H1 (cell line): ENCODE data around the gene PEAK3. TPM values are rescaled to one million over a fixed set of nuclear protein-coding genes. Genes with fewer than 3 reads are reported as not detected.

Experiments used
- CTCF ChIA-PET: fragments of 300-600 bp; sonication (Branson Sonifier 250); formaldehyde crosslinking; loops from one replicate; lab custom pipeline; 2021; ENCODE audit not compliant: partially characterized antibody; lab: Charles Lee
- POLR2A ChIA-PET: fragments of 300-600 bp; sonication (Branson Sonifier 250); formaldehyde crosslinking; loops from one replicate; lab custom pipeline; 2021; ENCODE audit warnings: inconsistent platforms; ENCODE audit not compliant: partially characterized antibody; lab: Charles Lee
- DNase-seq, 2 experiments: peaks; one replicate each; pipeline versions ENCODE4 v3.0.0 to v3.0.0-alpha.2; 2010 to 2022; ENCODE audit warnings: low spot score in 2 of 2, low read depth in 1 of 2, mixed read lengths in 1 of 2
- FAIRE-seq: peaks from 2 replicates; lab custom pipeline; 2011; peaks lifted over from hg19 to GRCh38; lab: Jason Lieb, UNC
- H2AFZ ChIP-seq: 2 replicates; pipeline ENCODE4 v1.8.1; 2012; ENCODE audit warnings: low read length, inconsistent platforms
- H2AK5ac ChIP-seq: 2 replicates; pipeline ENCODE4 v1.6.1; 2013; ENCODE audit warnings: low read depth, low read length
- H2BK120ac ChIP-seq: replicated peaks from 2 replicates; pipeline ENCODE3; 2013; ENCODE audit warnings: low read depth, low read length, inconsistent platforms
- H2BK12ac ChIP-seq: 2 replicates; pipeline ENCODE4 v1.6.1; 2013; ENCODE audit warnings: low read depth, low read length
- H2BK15ac ChIP-seq: 2 replicates; pipeline ENCODE4 v1.6.1; 2013; ENCODE audit warnings: low read length
- H2BK20ac ChIP-seq: 2 replicates; pipeline ENCODE4 v1.6.1; 2013; ENCODE audit warnings: low read length
- H2BK5ac ChIP-seq: 2 replicates; pipeline ENCODE4 v1.6.1; 2013; ENCODE audit warnings: low read depth, low read length
- H3K14ac ChIP-seq: 2 replicates; pipeline ENCODE4 v1.6.1; 2013; ENCODE audit warnings: inconsistent platforms; ENCODE audit not compliant: insufficient read length
- H3K18ac ChIP-seq: 2 replicates; pipeline ENCODE4 v1.6.1; 2013; ENCODE audit warnings: low read length; ENCODE audit errors: extremely low read depth
- H3K23ac ChIP-seq: 2 replicates; pipeline ENCODE4 v1.6.1; 2013; ENCODE audit warnings: inconsistent platforms; ENCODE audit not compliant: insufficient read length
- H3K23me2 ChIP-seq: 2 replicates; pipeline ENCODE4 v1.6.1; 2013; ENCODE audit warnings: low read depth, low read length
- H3K27ac ChIP-seq: 2 replicates; pipeline ENCODE4 v1.6.1; 2011; ENCODE audit warnings: low read depth, low read length, inconsistent platforms
- H3K27me3 ChIP-seq, 4 experiments: replicated peaks in 1 of 4; 1 replicate in 1 of 4; 2 replicates in 3 of 4; pipeline versions ENCODE4 v1.6.1 to v1.8.1; 2011 to 2013; ENCODE audit warnings: low read length in 3 of 4, mild to moderate bottlenecking in 3 of 4, inconsistent platforms in 2 of 4, mixed read lengths in 2 of 4, moderate library complexity in 1 of 4; ENCODE audit not compliant: control insufficient read depth in 3 of 4, insufficient read depth in 3 of 4; ENCODE audit errors: extremely low read depth in 1 of 4
- H3K36me3 ChIP-seq, 4 experiments: 2 replicates each; pipeline versions ENCODE4 v1.6.1 to v1.8.1; 2011 to 2013; ENCODE audit warnings: mild to moderate bottlenecking in 4 of 4, low read length in 3 of 4, moderate library complexity in 2 of 4, control low read depth in 1 of 4, inconsistent platforms in 1 of 4; ENCODE audit not compliant: insufficient read depth in 4 of 4, control insufficient read depth in 2 of 4
- H3K4ac ChIP-seq: replicated peaks from 2 replicates; pipeline ENCODE3; 2013; ENCODE audit warnings: low read length, low read depth, mixed read lengths, inconsistent platforms; ENCODE audit not compliant: insufficient read length
- H3K4me1 ChIP-seq, 4 experiments: replicated peaks in 1 of 4; 1 replicate in 1 of 4; 2 replicates in 3 of 4; pipeline versions ENCODE4 v1.6.1 to v1.8.1; 2011 to 2013; ENCODE audit warnings: low read length in 3 of 4, inconsistent platforms in 2 of 4, mixed read lengths in 1 of 4; ENCODE audit not compliant: insufficient read depth in 4 of 4, control insufficient read depth in 3 of 4
- H3K4me2 ChIP-seq, 2 experiments: 2 replicates each; pipeline versions ENCODE4 v1.6.1 to v1.8.1; 2011 to 2013; ENCODE audit warnings: low read depth in 2 of 2, low read length in 2 of 2, control low read depth in 1 of 2, inconsistent platforms in 1 of 2, mild to moderate bottlenecking in 1 of 2; ENCODE audit not compliant: insufficient read depth in 1 of 2
- H3K4me3 ChIP-seq, 4 experiments: fragments of 200-600, 300-600 bp in 1 of 4; sonication (generic), shearing (Covaris generic), sonication (Bioruptor Twin) in 1 of 4; 2 replicates each; pipeline versions ENCODE4 v1.5.1 to v1.8.1; 2011 to 2016; ENCODE audit warnings: low read length in 4 of 4, low read depth in 3 of 4, control low read depth in 2 of 4, inconsistent platforms in 2 of 4, mild to moderate bottlenecking in 2 of 4, mixed read lengths in 1 of 4, moderate library complexity in 1 of 4; ENCODE audit not compliant: insufficient read depth in 2 of 4; ENCODE audit errors: extremely low read depth in 1 of 4
- H3K56ac ChIP-seq: replicated peaks from 2 replicates; pipeline ENCODE3; 2013; ENCODE audit warnings: low read depth, mild to moderate bottlenecking, mixed read lengths, low read length, inconsistent platforms; ENCODE audit not compliant: insufficient read length
- H3K79me1 ChIP-seq: 2 replicates; pipeline ENCODE4 v1.6.1; 2013; ENCODE audit warnings: low read depth, low read length, control low read depth
- H3K79me2 ChIP-seq, 2 experiments: 2 replicates each; pipeline versions ENCODE4 v1.6.1 to v1.8.1; 2012 to 2013; ENCODE audit warnings: low read length in 2 of 2, mild to moderate bottlenecking in 2 of 2, inconsistent platforms in 1 of 2; ENCODE audit not compliant: insufficient read depth in 2 of 2, control insufficient read depth in 1 of 2
- H3K9ac ChIP-seq, 4 experiments: replicated peaks in 1 of 4; 1 replicate in 1 of 4; 2 replicates in 3 of 4; pipeline versions ENCODE4 v1.6.1 to v1.8.1; 2011 to 2013; ENCODE audit warnings: low read depth in 3 of 4, low read length in 3 of 4, control low read depth in 2 of 4, mild to moderate bottlenecking in 2 of 4, moderate library complexity in 2 of 4, inconsistent platforms in 1 of 4; ENCODE audit errors: extremely low read depth in 1 of 4
- H3K9me3 ChIP-seq, 2 experiments: 2 replicates each; pipeline versions ENCODE4 v1.6.1 to v1.8.1; 2012 to 2013; ENCODE audit warnings: mild to moderate bottlenecking in 2 of 2, moderate library complexity in 2 of 2, control low read depth in 1 of 2, inconsistent platforms in 1 of 2, low read depth in 1 of 2, low read length in 1 of 2, mixed read lengths in 1 of 2; ENCODE audit not compliant: insufficient read depth in 2 of 2
- H4K20me1 ChIP-seq, 2 experiments: replicated peaks in 1 of 2; 2 replicates each; pipeline versions ENCODE3 to v1.8.1; 2011 to 2013; ENCODE audit warnings: inconsistent platforms in 2 of 2, low read length in 2 of 2, mild to moderate bottlenecking in 1 of 2; ENCODE audit not compliant: insufficient read depth in 2 of 2, control insufficient read depth in 1 of 2
- H4K5ac ChIP-seq: 2 replicates; pipeline ENCODE4 v1.6.1; 2013; ENCODE audit warnings: low read length, low read depth, mixed read lengths, inconsistent platforms; ENCODE audit not compliant: insufficient read length
- H4K8ac ChIP-seq: 2 replicates; pipeline ENCODE4 v1.8.0; 2013; ENCODE audit warnings: mild to moderate bottlenecking, moderate library complexity, low read length, inconsistent platforms; ENCODE audit not compliant: insufficient read depth; ENCODE audit errors: extremely low read depth
- H4K91ac ChIP-seq: replicated peaks from 2 replicates; pipeline ENCODE3; 2013; ENCODE audit warnings: low read length, mixed read lengths, inconsistent platforms; ENCODE audit not compliant: insufficient read length
- ASH2L ChIP-seq: fragments of 200-600, 300-600 bp; sonication (generic); IDR thresholded peaks from one replicate; pipeline ENCODE4 v1.7.1; 2017; ENCODE audit warnings: low read length
- CBX5 ChIP-seq: fragments of 300-800, 300-1000 bp; sonication (generic); IDR thresholded peaks from 2 replicates; pipeline ENCODE4 v1.7.1; 2016; ENCODE audit warnings: antibody characterized with exemption, low read length, low read depth
- GTF2F1 ChIP-seq: IDR thresholded peaks from 2 replicates; pipeline ENCODE4 v1.6.1; 2012; ENCODE audit warnings: low read depth, low read length, improper control_type of control experiment, borderline replicate concordance
- JUN ChIP-seq: IDR thresholded peaks from 2 replicates; pipeline ENCODE4 v1.6.1; 2011; ENCODE audit warnings: low read depth, mild to moderate bottlenecking, improper control_type of control experiment, low read length
- RFX5 ChIP-seq: IDR thresholded peaks from 2 replicates; pipeline ENCODE4 v1.6.1; 2011; ENCODE audit warnings: low read depth, low read length, improper control_type of control experiment, borderline replicate concordance
- SIRT6 ChIP-seq: IDR thresholded peaks from one replicate; pipeline ENCODE4 v1.7.1; 2012; ENCODE audit warnings: low read length, inconsistent platforms
- TAF1 ChIP-seq: IDR thresholded peaks from 2 replicates; pipeline ENCODE4 v1.6.1; 2011; ENCODE audit warnings: mild to moderate bottlenecking, low read depth, low read length
- TCF12 ChIP-seq: IDR thresholded peaks from 2 replicates; pipeline ENCODE4 v1.6.1; 2011; ENCODE audit warnings: low read depth, mild to moderate bottlenecking, low read length
- WGBS, 2 experiments: shearing (Covaris generic) in 1 of 2; methylation state at CpG; one replicate each; pipeline versions ENCODE4 v1.1.6 to v1.1.7; 2013 to 2015; ENCODE audit warnings: low lambda C conversion rate in 2 of 2, mixed read lengths in 2 of 2, inconsistent platforms in 1 of 2, low coverage in 1 of 2, missing lambda C conversion rate in 1 of 2; ENCODE audit not compliant: insufficient replicate concordance in 2 of 2, insufficient coverage in 1 of 2, insufficient read length in 1 of 2; ENCODE audit errors: extremely low coverage in 1 of 2, missing lambda C conversion rate in 1 of 2; 5-methylcytosine and 5-hydroxymethylcytosine counted together
- polyA plus RNA-seq, 7 experiments: library from polyadenylated mRNA; depleted of rRNA in 3 of 7; stranded (reverse) in 5 of 7; unstranded in 2 of 7; fragments of >200 nt in 5 of 7; fragments of 200-250 nt in 2 of 7; gene quantifications; 1 replicate in 5 of 7; 2 replicates in 1 of 7; 4 replicates in 1 of 7; pipeline versions ENCODE4 v1.2.1 to v1.2.3, GENCODE V29; 2011 to 2013; ENCODE audit warnings: missing spikeins in 2 of 7, mixed read lengths in 2 of 7
- total RNA-seq: library from RNA; stranded (reverse); fragmentation: NEBNext Ultra II Directional; extraction: Animal tissue kit (Norgen Biotek cat#: 25700); gene quantifications from 2 replicates; pipeline ENCODE4 v1.2.1, GENCODE V29; 2021

PEAK3 gene
- total and polyA plus RNA-seq, 2 of the 8 experiments (the other 6 are each of a cell fraction or from before 2014, with no cell fraction given) = not detected

DNA sequence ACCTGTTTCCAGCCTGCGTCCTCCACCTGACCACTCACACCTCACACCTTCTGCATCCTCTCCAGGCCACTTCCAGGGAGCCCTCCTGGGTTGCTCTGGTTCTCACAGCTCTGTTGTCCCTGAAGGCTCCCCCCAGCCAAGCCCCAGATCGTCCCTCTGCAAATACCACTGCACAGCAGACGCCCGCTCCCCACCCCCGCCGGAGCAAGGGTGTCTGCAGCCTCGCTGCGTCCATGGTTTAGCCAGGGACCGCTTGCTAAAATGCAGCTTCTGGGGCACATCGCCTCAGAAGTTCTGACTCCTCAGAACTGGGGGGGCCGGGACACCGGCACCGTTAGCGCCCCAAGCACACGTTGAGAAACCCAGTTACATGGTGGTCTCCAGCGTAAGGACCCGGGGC is 25.0 kb upstream of the PEAK3 start:
- 87% methylated on average over 16 of the region's 17 CpGs; no CpG with 5 or more reads in 1 of the 2 experiments for WGBS, 2 experiments
- Histone ChIP-seq H3K4me3 (no peak overlapping the region), H4K91ac (no peak overlapping the region), H3K23ac (no peak overlapping the region), H3K79me1 (no peaks in the 10 kb centered on the region), H3K27me3 (peaks cover 7 to 46% (median 34%) of the 10 kb centered on the region in 4 experiments), H3K18ac (no peak overlapping the region), H2AK5ac (no peak overlapping the region), H3K9me3 (no peaks in the 10 kb centered on the region), H2AFZ (no peak overlapping the region), H2BK120ac (no peak overlapping the region), H3K36me3 (no peaks in the 10 kb centered on the region), H3K27ac (no peak overlapping the region), H2BK15ac (peak overlapping the region; percentile 29; the same call in 1 of the 2 replicates), H3K14ac (no peak overlapping the region), H4K5ac (no peak overlapping the region), H3K79me2 (no peaks in the 10 kb centered on the region), H3K4me1 (peaks cover 0 to 19% (median 7%) of the 10 kb centered on the region in 4 experiments; a peak in 5 of 7 replicates), H2BK12ac (no peak overlapping the region), H3K56ac (no peak overlapping the region), H3K4ac (no peak overlapping the region), H2BK5ac (no peak overlapping the region), H4K8ac (no peak overlapping the region), H2BK20ac (0 out of 2 replicates have a peak overlapping the region, but pooled peaks have one; percentile 6), H3K9ac (no peak overlapping the region), H4K20me1 (peaks cover 0 to 3% of the 10 kb centered on the region in 2 experiments), H3K4me2 (peak overlapping the region in 1 of 2 experiments; percentile 33; a peak in 1 of 4 replicates), H3K23me2 (peaks cover 2% of the 10 kb centered on the region; the same call in 1 of the 2 replicates)
- ChIA-PET POLR2A (interaction anchor here (0.9 to 4.4 kb wide), 9 partner anchors 11 to 157 kb away, joined by 3 to 16 read pairs (median 5); no protein-coding TSS in a partner anchor), CTCF (interaction anchor here (0.9 to 2.4 kb wide), 4 partner anchors 8 to 54 kb away, joined by 3 to 6 read pairs (median 3); no protein-coding TSS in a partner anchor)
- DNase-seq = no peak
- no peak for FAIRE-seq
- TF ChIP-seq SIRT6 (no peak), TAF1 (no peak), JUN (no peak), CBX5 (no peak), ASH2L (no peak), TCF12 (no peak), RFX5 (no peak), GTF2F1 (no peak)
